HepG2 (cell line): ENCODE data around the gene NDP. TPM values are rescaled to one million over a fixed set of nuclear protein-coding genes. Genes with fewer than 3 reads are reported as not detected.

Source experiments
- ATAC-seq: fragments of 200-7000 bp; cut with Tn5 transposase; 3 replicates; pipeline ENCODE4 v1.9.1; 2020; ENCODE audit warnings: mild to moderate bottlenecking, moderate library complexity
- BruUV-seq: library from RNA; stranded (reverse); fragments of 400-500 nt; replicated peaks from 2 replicates; lab custom pipeline; 2021; lab: Mats Ljungman, UMichigan
- CTCF ChIA-PET: fragments of 300-600 bp; formaldehyde crosslinking; extraction: SDS; loops from one replicate; lab custom pipeline; 2021; ENCODE audit warnings: low total read pairs, inconsistent platforms, low intra/inter-chr PET ratio; lab: Yijun Ruan, JAX
- POLR2A ChIA-PET: fragments of 350-600 bp; sonication (Branson Sonifier 250); formaldehyde crosslinking; loops from one replicate; lab custom pipeline; 2020; ENCODE audit warnings: antibody characterized with exemption, inconsistent platforms; lab: Yijun Ruan, JAX
- DNase-seq: peaks from one replicate; pipeline ENCODE4 v3.0.0-alpha.2; 2015; ENCODE audit warnings: low spot score
- FAIRE-seq: peaks from 3 replicates; lab custom pipeline; 2011; peaks lifted over from hg19 to GRCh38; lab: Jason Lieb, UNC
- H2AFZ ChIP-seq: one replicate; pipeline ENCODE4 v1.6.1; 2011; ENCODE audit warnings: low read length, inconsistent platforms
- H3K27ac ChIP-seq: fragments of 300-600 bp; 3 replicates; pipeline ENCODE4 v1.8.0; 2011; ENCODE audit warnings: mixed run types, mild to moderate bottlenecking, mixed read lengths, low read length, inconsistent platforms; ENCODE audit not compliant: insufficient read depth; ENCODE audit errors: extremely low read length
- H3K27me3 ChIP-seq, 2 experiments: fragments of 200-600 bp in 1 of 2; 2 replicates in 1 of 2; 3 replicates in 1 of 2; pipeline versions ENCODE4 v1.6.0 to v1.8.0; 2011; ENCODE audit warnings: low read length in 2 of 2, mild to moderate bottlenecking in 2 of 2, moderate library complexity in 2 of 2, inconsistent platforms in 1 of 2; ENCODE audit not compliant: insufficient read depth in 2 of 2, control insufficient read depth in 1 of 2
- H3K36me3 ChIP-seq, 2 experiments: fragments of 200-600 bp in 1 of 2; replicated peaks in 1 of 2; 2 replicates in 1 of 2; 3 replicates in 1 of 2; pipeline versions ENCODE4 v1.5.1 to v1.8.0; 2011; ENCODE audit warnings: low read length in 2 of 2, inconsistent platforms in 1 of 2; ENCODE audit not compliant: insufficient read depth in 2 of 2, control insufficient read depth in 1 of 2
- H3K4me1 ChIP-seq: 2 replicates; pipeline ENCODE4 v1.5.1; 2012; ENCODE audit warnings: low read length, inconsistent platforms; ENCODE audit not compliant: insufficient read depth
- H3K4me2 ChIP-seq: 2 replicates; pipeline ENCODE4 v1.6.0; 2011; ENCODE audit warnings: low read depth, low read length, inconsistent platforms
- H3K4me3 ChIP-seq, 3 experiments: fragments of 200-600 bp in 1 of 3; sonication (generic), shearing (Covaris generic) in 1 of 3; replicated peaks in 1 of 3; 2 replicates each; pipeline ENCODE4 v1.5.1; 2011 to 2016; ENCODE audit warnings: low read length in 3 of 3, inconsistent platforms in 2 of 3, low read depth in 2 of 3, mild to moderate bottlenecking in 2 of 3, control low read depth in 1 of 3, mixed read lengths in 1 of 3; ENCODE audit not compliant: insufficient read depth in 1 of 3
- H3K79me2 ChIP-seq: one replicate; pipeline ENCODE4 v1.6.1; 2011; ENCODE audit warnings: low read length, inconsistent platforms; ENCODE audit not compliant: insufficient read depth
- H3K9ac ChIP-seq: 2 replicates; pipeline ENCODE4 v1.6.0; 2011; ENCODE audit warnings: mild to moderate bottlenecking, low read depth, low read length, inconsistent platforms; ENCODE audit not compliant: insufficient read depth
- H3K9me3 ChIP-seq: 2 replicates; pipeline ENCODE4 v1.5.1; 2012; ENCODE audit warnings: mild to moderate bottlenecking, low read length
- H4K20me1 ChIP-seq: 2 replicates; pipeline ENCODE4 v1.6.0; 2011; ENCODE audit warnings: inconsistent platforms, mild to moderate bottlenecking, low read length, moderate library complexity; ENCODE audit not compliant: insufficient read depth
- MBD4 ChIP-seq: IDR thresholded peaks from 2 replicates; pipeline ENCODE4 v1.6.1; 2012; ENCODE audit warnings: low read length, inconsistent platforms, borderline replicate concordance
- PAF1 ChIP-seq: IDR thresholded peaks from 2 replicates; pipeline ENCODE4 v1.6.1; 2016; ENCODE audit warnings: missing genetic modification reagents, missing compliant biosample characterization
- PLRG1 ChIP-seq: fragments of 450-650 bp; conservative IDR thresholded peaks from 2 replicates; pipeline ENCODE4 v1.6.1; 2016
- RBM39 ChIP-seq: fragments of 200-400 bp; formaldehyde crosslinking; IDR thresholded peaks from one replicate; pipeline ENCODE4 v1.6.1; 2018; ENCODE audit warnings: antibody characterized with exemption, mild to moderate bottlenecking, low read depth, low read length; ENCODE audit not compliant: poor library complexity, severe bottlenecking
- REXO4 ChIP-seq: sonication (generic); formaldehyde crosslinking; IDR thresholded peaks from 2 replicates; pipeline ENCODE4 v1.8.0; 2022; ENCODE audit warnings: missing genetic modification reagents, mild to moderate bottlenecking, borderline replicate concordance
- SPEN ChIP-seq: sonication (generic); formaldehyde crosslinking; IDR thresholded peaks from 2 replicates; pipeline ENCODE4 v1.5.1; 2020; ENCODE audit warnings: low read depth, mild to moderate bottlenecking, missing genetic modification reagents
- TCF7 ChIP-seq: sonication (generic); IDR thresholded peaks from 2 replicates; pipeline ENCODE4 v1.6.1; 2016; ENCODE audit warnings: antibody characterized with exemption, low read depth
- ZBTB34 ChIP-seq: sonication (generic); formaldehyde crosslinking; IDR thresholded peaks from 2 replicates; pipeline ENCODE4 v1.8.0; 2022; ENCODE audit warnings: mild to moderate bottlenecking, missing genetic modification reagents
- ZNF552 ChIP-seq: sonication (generic); formaldehyde crosslinking; IDR thresholded peaks from 2 replicates; pipeline ENCODE4 v1.9.0; 2022; ENCODE audit warnings: missing genetic modification reagents, mild to moderate bottlenecking, borderline replicate concordance
- ZNF619 ChIP-seq: sonication (generic); formaldehyde crosslinking; IDR thresholded peaks from 2 replicates; pipeline ENCODE4 v1.4.0; 2020; ENCODE audit warnings: mild to moderate bottlenecking, missing genetic modification reagents
- WGBS: methylation state at CpG from one replicate; pipeline ENCODE4 v1.1.6; 2017; ENCODE audit warnings: low lambda C conversion rate; 5-methylcytosine and 5-hydroxymethylcytosine counted together
- in situ Hi-C: cut with HindIII; loops from 2 replicates; pipeline ENCODE4 v1.10.0; 2017; ENCODE audit warnings: low pct_unique_long_range_greater_than_20kb; ENCODE audit not compliant: extremely low pct_ligation_motif_present
- intact Hi-C: fragments of 100-400 bp; cut with micrococcal nuclease; formaldehyde crosslinking; loops from one replicate; pipeline ENCODE4 v1.10.0; 2022; ENCODE audit not compliant: unreplicated experiment
- polyA plus RNA-seq, 8 experiments: library from polyadenylated mRNA; depleted of rRNA in 3 of 8; stranded (reverse) in 7 of 8; unstranded in 1 of 8; fragments of >200 nt; fragmentation: Illumina TruSeq in 4 of 8; extraction: Trizol in 4 of 8; gene quantifications; 2 replicates each; pipeline versions ENCODE4 v1.2.1 to v1.2.3, GENCODE V29; 2011 to 2016; ENCODE audit warnings: low read depth in 4 of 8, missing spikeins in 1 of 8, mixed read lengths in 1 of 8; ENCODE audit not compliant: insufficient read depth in 1 of 8
- total RNA-seq, 5 experiments: library from RNA; depleted of rRNA; stranded (reverse); fragments of >200 nt; fragmentation: Illumina TruSeq; extraction: Trizol; gene quantifications; 2 replicates each; pipeline ENCODE4 v1.2.3, GENCODE V29; 2016; ENCODE audit warnings: low read depth in 1 of 5
- TF ChIP-seq, protein P1 (sequence below): sonication (generic); formaldehyde crosslinking; IDR thresholded peaks from 2 replicates; pipeline ENCODE4 v1.8.0; 2022; ENCODE audit warnings: low read depth, missing genetic modification reagents

Gene NDP
- total and polyA plus RNA-seq, 2 of the 13 experiments (the other 11 are each of a cell fraction or from before 2014, with no cell fraction given), result not detected

DNA sequence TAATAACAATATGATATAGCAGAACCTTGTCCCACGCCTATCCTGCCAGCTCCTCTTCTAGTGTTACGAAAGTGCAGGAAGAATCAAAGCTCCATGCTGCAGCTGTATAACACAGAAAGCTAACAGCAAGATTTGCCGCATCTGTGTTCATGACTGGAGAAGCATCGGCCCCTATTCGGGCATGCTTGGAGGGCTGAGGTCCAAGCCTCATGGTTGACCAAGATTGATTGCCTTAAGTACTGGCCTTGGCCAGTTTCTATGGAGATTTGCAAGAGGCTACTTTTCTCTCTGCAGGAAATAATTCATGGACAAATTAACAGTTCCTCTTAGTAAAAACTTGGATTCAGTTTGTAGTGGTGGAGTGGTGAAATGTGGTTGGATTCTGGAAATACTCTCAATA, 12.9 kb upstream of the NDP start:
- H2AFZ ChIP-seq, result no peak overlapping the region
- H3K36me3 ChIP-seq, result no peaks in the 10 kb centered on the region
- H3K4me1 ChIP-seq, result no peaks in the 10 kb centered on the region
- DNase-seq, result no peak
- POLR2A ChIA-PET, result no interaction called here
- no peaks in the 10 kb centered on the region for H3K9me3 ChIP-seq
- H3K4me2 ChIP-seq, result no peak overlapping the region
- in situ Hi-C loops (no loop called here), intact Hi-C loops (no loop called here)
- 26% methylated on average over 3 of the region's 5 CpGs for WGBS
- H3K9ac ChIP-seq, result no peak overlapping the region
- H3K27ac ChIP-seq, result no peak overlapping the region
- no peaks in the 10 kb centered on the region for H4K20me1 ChIP-seq
- ATAC-seq, result no peak
- no peak for FAIRE-seq
- no peaks in the 10 kb centered on the region for H3K27me3 ChIP-seq
- TF ChIP-seq PLRG1 (no peak), ZBTB34 (no peak), MBD4 (no peak), ZNF552 (no peak), PAF1 (CRISPR knock-in tag) (no peak)
- CTCF ChIA-PET, result no interaction called here
- no peak overlapping the region for H3K4me3 ChIP-seq
- H3K79me2 ChIP-seq, result no peaks in the 10 kb centered on the region
- BruUV-seq, result no TSS peak

DNA sequence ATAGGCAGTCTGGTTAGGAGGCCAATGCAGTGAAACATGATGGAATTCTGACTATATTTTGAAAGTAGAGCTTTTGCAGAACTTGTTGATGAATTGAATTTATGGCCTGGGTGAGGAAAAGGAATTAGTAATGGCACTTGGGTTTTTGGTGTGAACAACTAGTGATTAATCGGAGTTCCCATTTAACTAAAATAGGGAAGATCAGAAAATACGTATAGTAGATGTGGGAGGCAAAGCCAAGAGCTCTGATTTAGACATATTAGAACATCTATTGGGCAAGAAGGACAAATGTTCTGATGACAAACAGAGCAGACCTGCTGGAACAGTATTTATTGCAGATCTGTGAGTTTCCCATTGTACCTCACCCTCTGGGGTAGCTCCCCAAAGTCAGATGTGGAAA, 12.3 kb upstream of the NDP start:
- Histone ChIP-seq H3K9me3 (no peaks in the 10 kb centered on the region), H3K36me3 (no peaks in the 10 kb centered on the region)
- in situ Hi-C loops, result no loop called here
- TF ChIP-seq SPEN (CRISPR knock-in tag), result no peak
- TF ChIP-seq REXO4 (CRISPR knock-in tag), result no peak
- TF ChIP-seq RBM39, result no peak
- TF ChIP-seq, protein P1, sequence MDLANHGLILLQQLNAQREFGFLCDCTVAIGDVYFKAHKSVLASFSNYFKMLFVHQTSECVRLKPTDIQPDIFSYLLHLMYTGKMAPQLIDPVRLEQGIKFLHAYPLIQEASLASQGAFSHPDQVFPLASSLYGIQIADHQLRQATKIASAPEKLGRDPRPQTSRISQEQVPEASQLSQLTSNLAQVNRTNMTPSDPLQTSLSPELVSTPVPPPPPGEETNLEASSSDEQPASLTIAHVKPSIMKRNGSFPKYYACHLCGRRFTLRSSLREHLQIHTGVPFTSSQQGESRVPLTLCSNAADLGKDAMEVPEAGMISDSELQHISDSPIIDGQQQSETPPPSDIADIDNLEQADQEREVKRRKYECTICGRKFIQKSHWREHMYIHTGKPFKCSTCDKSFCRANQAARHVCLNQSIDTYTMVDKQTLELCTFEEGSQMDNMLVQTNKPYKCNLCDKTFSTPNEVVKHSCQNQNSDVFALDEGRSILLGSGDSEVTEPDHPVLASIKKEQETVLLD (CRISPR knock-in tag), result no peak
- no peak for TF ChIP-seq ZNF619 (CRISPR knock-in tag)
- no peak for TF ChIP-seq TCF7
- TF ChIP-seq, all 625 proteins: peak for 0
- no peak overlapping the region for H3K27ac ChIP-seq
- 3% methylated on average over 2 of the region's 2 CpGs for WGBS
- H3K4me2 ChIP-seq, result no peak overlapping the region
- no peaks in the 10 kb centered on the region for H3K4me1 ChIP-seq
- FAIRE-seq (no peak), DNase-seq (no peak), ATAC-seq (no peak)
- BruUV-seq, result no TSS peak
- H3K27me3 ChIP-seq, result no peaks in the 10 kb centered on the region
- no peak overlapping the region for H3K9ac ChIP-seq
- ChIA-PET POLR2A (no interaction called here), CTCF (no interaction called here)
- no peak overlapping the region for H2AFZ ChIP-seq
- intact Hi-C loops, result no loop called here
- no peaks in the 10 kb centered on the region for H3K79me2 ChIP-seq
- no peaks in the 10 kb centered on the region for H4K20me1 ChIP-seq
- H3K4me3 ChIP-seq, result no peak overlapping the region
